Measurements from ENCODE around the gene KRTAP2-2.
"Not testable (repeated sequence)": the region's sequence is repeated elsewhere in the genome, so short reads cannot be mapped to it uniquely, and the experiment has no call there.

KRTAP2-2 gene

DNA sequence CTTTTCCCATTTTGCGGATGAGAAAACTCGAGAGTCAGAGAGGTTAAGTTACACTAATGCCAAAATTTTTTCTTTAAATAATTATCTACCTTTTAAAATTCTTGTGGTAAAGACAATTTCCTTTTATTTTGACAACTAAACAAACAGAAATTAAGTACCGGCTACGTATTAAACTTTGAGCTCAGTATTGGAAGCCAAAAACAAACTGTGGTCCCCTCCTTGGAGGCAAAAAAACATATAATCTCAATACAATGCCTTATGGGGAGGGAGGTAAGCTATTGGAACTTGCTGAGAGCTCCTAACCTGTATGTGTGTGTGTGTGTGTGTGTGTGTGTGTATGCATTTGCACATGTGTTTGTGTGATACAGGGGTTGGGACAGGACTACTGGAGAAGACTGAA, 8.4 kb upstream of the KRTAP2-2 start:
- DNase-seq = no peak

- DNase-seq = no peak
Measured at GRCh38 chr17:41061964-41062363, 6.9 kb upstream of the KRTAP2-2 start.

GRCh38 chr17:41060052-41060604, 5.1 kb upstream of the KRTAP2-2 start, which contains the start of gene KRTAP2-3:
Gene KRTAP2-3, minus strand, starts transcription at chr17:41060114. Its CDS starts 64 bp downstream, at chr17:41060050.
- no peak for DNase-seq

DNA sequence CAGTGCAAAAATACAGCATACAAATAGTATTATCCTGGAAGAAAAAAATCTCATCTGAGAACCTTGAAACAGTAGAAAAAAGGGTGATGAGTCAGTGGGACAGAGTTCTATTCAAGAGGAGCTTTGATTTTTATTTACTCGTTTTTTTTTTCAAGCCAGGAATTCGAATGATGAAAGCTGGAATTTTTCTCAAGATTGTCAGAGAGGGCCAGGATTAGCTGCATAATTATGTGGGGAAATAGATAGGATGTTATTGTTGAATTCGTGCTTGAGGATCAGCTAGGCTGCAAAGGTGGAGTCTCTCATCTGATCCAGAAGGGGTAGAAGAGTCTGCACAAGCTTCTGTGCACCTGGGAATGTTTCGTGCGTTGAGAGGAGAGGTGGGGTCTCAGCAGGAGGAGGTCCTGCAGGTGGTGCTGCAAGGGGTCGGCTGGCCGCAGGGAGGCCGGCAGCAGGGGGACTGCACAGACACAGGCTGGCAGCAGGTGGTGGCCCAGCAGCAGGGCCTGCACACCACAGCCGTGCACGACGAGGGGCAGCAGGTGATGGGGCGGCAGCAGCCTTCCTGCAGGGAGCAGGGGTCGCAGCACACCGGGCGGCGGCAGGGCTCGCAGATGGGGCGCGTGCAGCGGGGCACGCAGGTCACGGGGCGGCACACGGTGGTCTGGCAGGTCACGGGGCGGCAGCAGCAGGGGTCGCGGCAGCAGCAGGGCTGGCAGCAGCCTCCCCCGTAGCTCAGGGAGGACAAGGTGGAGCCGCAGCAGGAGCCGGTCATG, 4.4 kb upstream of the KRTAP2-2 start:
- DNase-seq = not testable (repeated sequence)

- no peak for DNase-seq
Measured at GRCh38 chr17:41058741-41059140, 3.7 kb upstream of the KRTAP2-2 start.

- DNase-seq = no peak
Measured at GRCh38 chr17:41057547-41057946, 2.5 kb upstream of the KRTAP2-2 start.

DNA sequence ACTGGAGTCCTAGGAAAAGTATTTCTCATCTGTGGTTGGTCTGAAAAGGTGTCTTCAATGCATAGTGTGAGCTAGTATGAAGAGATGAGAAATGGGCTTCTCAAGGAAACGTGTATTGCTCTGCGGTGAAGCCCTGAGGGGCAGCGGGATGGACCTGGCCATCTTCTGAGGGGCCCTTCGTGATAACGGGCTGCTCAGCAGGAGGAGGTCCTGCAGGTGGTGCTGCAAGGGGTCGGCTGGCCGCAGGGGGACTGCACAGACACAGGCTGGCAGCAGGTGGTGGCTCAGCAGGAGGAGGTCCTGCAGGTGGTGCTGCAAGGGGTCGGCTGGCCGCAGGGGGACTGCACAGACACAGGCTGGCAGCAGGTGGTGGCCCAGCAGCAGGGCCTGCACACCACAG, 474 bp downstream of the KRTAP2-2 start:
- DNase-seq = not testable (repeated sequence)

GRCh38 chr17:41054025-41054424, 1.0 kb downstream of the KRTAP2-2 start:
- no peak for DNase-seq

DNA sequence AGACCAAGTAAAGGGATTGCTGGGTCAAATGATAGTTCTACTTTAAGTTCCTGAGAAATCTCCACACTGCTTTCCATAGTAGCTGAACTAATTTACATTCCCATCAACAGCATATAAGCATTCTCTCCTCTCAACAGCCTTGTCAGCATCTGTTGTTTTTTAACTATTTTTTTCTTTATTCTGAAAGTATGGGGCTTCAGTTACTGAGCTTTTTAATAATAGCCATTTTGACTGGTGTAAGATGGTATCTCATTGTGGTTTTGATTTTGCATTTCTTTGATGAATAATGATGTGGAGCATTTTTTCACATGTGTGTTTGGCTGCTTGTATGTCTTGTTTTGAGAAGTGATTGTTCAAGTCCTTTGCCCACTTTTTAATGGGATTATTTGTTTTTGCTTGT, 2.5 kb downstream of the KRTAP2-2 start:
- no peak for DNase-seq

DNA sequence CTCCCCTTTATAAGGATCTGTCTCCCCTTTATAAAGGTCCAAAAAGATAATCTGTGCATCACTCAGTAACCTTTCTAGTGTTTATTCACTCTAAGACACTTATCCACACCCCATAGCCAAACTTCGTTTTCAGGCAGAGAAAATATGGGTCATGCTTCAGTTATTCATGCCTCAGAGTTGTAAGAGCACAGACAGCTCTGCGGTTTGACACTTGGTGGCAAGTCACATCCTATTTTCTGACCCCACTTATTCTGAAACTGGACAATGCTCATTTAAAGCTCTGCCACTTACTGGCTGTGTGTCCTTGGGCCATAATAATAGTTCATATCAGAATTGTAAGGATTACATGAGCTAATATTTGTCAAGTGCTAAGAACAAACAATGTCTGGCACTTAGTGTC, 5.9 kb downstream of the KRTAP2-2 start:
- no peak for DNase-seq

- DNase-seq = no peak
Measured at GRCh38 chr17:41048441-41048840, 6.6 kb downstream of the KRTAP2-2 start.

- not testable (repeated sequence) for DNase-seq
Measured at GRCh38 chr17:41046735-41047465, 8.1 kb downstream of the KRTAP2-2 start, which contains the start of gene KRTAP2-1. Gene KRTAP2-1, minus strand, starts transcription at chr17:41047316. Its CDS starts 49 bp downstream, at chr17:41047267.

GRCh38 chr17:41042953-41043352, 12.1 kb downstream of the KRTAP2-2 start:
- no peak for DNase-seq

- not testable (repeated sequence) for DNase-seq
Measured at GRCh38 chr17:41040783-41041571, 14.1 kb downstream of the KRTAP2-2 start, which contains the start of gene KRTAP1-1. Gene KRTAP1-1, minus strand, starts transcription at chr17:41041450. Its CDS starts 53 bp downstream, at chr17:41041397.

GRCh38 chr17:41037853-41038350, 17.1 kb downstream of the KRTAP2-2 start:
- no peak for DNase-seq

GRCh38 chr17:41034346-41034935, 20.6 kb downstream of the KRTAP2-2 start, which contains the start of gene KRTAP1-3:
Gene KRTAP1-3, minus strand, starts transcription at chr17:41034874. Its CDS starts 53 bp downstream, at chr17:41034821.
- DNase-seq = not testable (repeated sequence)

- no peak for DNase-seq
Measured at GRCh38 chr17:41029633-41030245, 25.3 kb downstream of the KRTAP2-2 start, which contains the start of gene KRTAP1-4. Gene KRTAP1-4, minus strand, starts transcription at chr17:41030195. Its CDS starts 117 bp downstream, at chr17:41030078.

- no peak for DNase-seq
Measured at GRCh38 chr17:41026715-41027471, 28.1 kb downstream of the KRTAP2-2 start, which contains the start of gene KRTAP1-5. Gene KRTAP1-5, minus strand, starts transcription at chr17:41027208. Its CDS starts 53 bp downstream, at chr17:41027155.

GRCh38 chr17:41024697-41025096, 30.3 kb downstream of the KRTAP2-2 start:
- no peak for DNase-seq

- DNase-seq = no peak
Measured at GRCh38 chr17:41020336-41020735, 34.7 kb downstream of the KRTAP2-2 start.
